NCI-H510A (cell line): Measurements from ENCODE around the gene LIPN.

Experiments
- DNase-seq: peaks from one replicate; lab custom pipeline; 2025; lab: John Stamatoyannopoulos, UW

The LIPN gene

GRCh38 chr10:88786032-88786770 is 26.4 kb downstream of the LIPN start:
- no peak for DNase-seq

- no peak for DNase-seq
Observed at GRCh38 chr10:88787463-88787862, 27.6 kb downstream of the LIPN start.

- DNase-seq = no peak
Observed at GRCh38 chr10:88788924-88789323, 29.1 kb downstream of the LIPN start.

- no peak for DNase-seq
Observed at GRCh38 chr10:88791924-88792323, 32.1 kb downstream of the LIPN start.

- no peak for DNase-seq
Observed at GRCh38 chr10:88792661-88793060, 32.8 kb downstream of the LIPN start.

- no peak for DNase-seq
Observed at GRCh38 chr10:88793712-88794299, 34.0 kb downstream of the LIPN start.

GRCh38 chr10:88794731-88795130 is 34.9 kb downstream of the LIPN start:
- DNase-seq = no peak

- no peak for DNase-seq
Observed at GRCh38 chr10:88800152-88801125, 40.6 kb downstream of the LIPN start.

- no peak for DNase-seq
Observed at GRCh38 chr10:88802523-88803285, 42.9 kb downstream of the LIPN start, which contains the start of gene LIPM. TSS of gene LIPM (plus strand) at chr10:88802730. CDS start at chr10:88802897, 167 bp downstream.

- no peak for DNase-seq
Observed at GRCh38 chr10:88803641-88804040, 43.8 kb downstream of the LIPN start.

- DNase-seq = no peak
Observed at GRCh38 chr10:88804083-88804812, 44.4 kb downstream of the LIPN start.

- DNase-seq = no peak
Observed at GRCh38 chr10:88805361-88805760, 45.5 kb downstream of the LIPN start.

GRCh38 chr10:88805924-88806323 is 46.1 kb downstream of the LIPN start:
- no peak for DNase-seq

GRCh38 chr10:88809621-88810020 is 49.8 kb downstream of the LIPN start:
- DNase-seq = no peak

- no peak for DNase-seq
Observed at GRCh38 chr10:88810196-88810961, 50.6 kb downstream of the LIPN start.

- no peak for DNase-seq
Observed at GRCh38 chr10:88813200-88813599, 53.4 kb downstream of the LIPN start.

- no peak for DNase-seq
Observed at GRCh38 chr10:88819290-88819689, 59.5 kb downstream of the LIPN start.

GRCh38 chr10:88820748-88821401 is 61.1 kb downstream of the LIPN start:
- DNase-seq = no peak

- no peak for DNase-seq
Observed at GRCh38 chr10:88826388-88826787, 66.6 kb downstream of the LIPN start.

- no peak for DNase-seq
Observed at GRCh38 chr10:88827671-88828070, 67.9 kb downstream of the LIPN start.
